WI38 (cell line): ENCODE measurements around the gene SNX9.

Source experiments
- H3K4me3 ChIP-seq: 2 replicates; pipeline ENCODE4 v1.5.1; 2011; ENCODE audit warnings: low read depth, mild to moderate bottlenecking, control low read depth, low read length
- CTCF ChIP-seq: IDR thresholded peaks from 2 replicates; pipeline ENCODE4 v1.5.1; 2012; ENCODE audit warnings: low read depth, mild to moderate bottlenecking, control low read depth, low read length

SNX9 gene

GRCh38 chr6:157823001-157823527 is at the start of gene SNX9:
SNX9 (plus strand) TSS chr6:157823246; CDS start chr6:157823435, 189 bp downstream.
- peak within 1 kb of the TSS; percentile 81 for H3K4me3 ChIP-seq
- no peak for TF ChIP-seq CTCF

DNA sequence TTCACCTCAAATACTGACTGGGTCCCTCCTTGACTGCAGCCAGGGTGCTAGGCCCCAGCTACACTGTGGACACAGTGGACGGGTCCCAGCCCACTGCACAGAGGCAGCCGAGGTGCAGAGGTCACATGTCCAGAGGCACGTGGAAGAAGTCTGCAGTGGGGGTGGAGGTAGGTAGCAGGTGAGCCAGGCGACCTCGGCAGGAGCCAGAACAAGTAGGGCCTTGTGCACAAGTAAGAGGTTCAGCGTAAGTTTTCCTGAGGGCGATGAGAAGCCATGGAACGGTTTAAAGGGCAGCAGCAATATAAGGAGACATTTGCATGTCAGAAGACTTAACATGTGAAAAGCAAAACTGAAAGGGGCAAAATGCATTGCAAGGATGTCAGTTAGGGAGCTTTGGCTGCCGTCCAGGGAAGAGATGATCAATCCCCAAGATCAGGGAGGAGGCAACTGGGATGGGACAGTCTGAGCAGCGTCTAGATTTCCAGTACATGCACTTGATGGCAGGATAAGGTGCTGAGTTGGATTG is 49.7 kb upstream of the SNX9 start:
- no peak for TF ChIP-seq CTCF
- no peak overlapping the region for H3K4me3 ChIP-seq

DNA sequence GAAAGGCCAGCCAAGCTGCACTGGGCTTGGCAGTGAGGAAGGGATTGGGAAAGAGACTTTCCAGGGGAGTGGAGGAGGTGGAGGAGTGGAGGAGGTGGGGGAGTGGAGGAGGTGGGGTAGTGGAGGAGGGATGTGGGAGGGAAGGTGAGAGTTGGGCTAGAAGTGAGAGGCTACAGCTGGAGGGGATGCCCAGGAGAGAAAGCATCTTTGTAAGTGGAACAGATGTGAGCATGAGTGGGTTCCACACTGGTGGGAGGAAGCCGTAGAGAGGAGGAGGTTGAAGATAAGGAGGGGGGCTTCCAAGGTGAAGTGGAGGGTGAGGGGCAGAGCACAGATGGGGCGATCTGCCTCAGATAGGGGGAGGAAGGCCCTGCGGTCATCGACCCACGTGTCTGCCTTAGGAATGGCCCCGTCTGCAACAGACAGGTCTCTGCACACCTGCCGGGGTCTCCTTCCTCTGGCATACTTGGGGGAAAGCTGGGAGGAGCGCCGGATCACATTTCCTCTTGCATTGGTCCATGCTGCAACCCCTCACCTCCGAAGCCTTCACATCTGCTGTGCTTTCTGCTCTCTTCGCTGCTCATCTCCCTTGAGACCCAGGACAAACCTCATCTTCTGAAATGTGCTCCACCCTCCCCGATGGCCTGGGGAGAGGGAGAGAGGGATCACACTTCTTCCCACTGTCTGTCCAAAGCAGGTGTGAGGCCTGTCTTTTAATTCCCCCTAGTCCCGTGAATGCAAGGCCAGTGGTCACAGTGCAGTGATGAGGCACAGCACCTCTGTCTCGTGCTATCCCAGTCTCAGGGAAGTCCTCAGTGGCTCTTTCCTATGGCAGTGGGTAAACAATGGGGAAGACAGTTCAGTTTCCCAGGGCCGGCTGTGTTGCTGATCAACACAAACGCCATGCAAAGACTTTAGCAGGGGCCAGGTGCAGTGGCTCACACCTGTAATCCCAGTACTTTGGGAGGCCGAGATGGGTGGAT is 48.6 kb upstream of the SNX9 start:
- no peak for TF ChIP-seq CTCF
- no peak overlapping the region for H3K4me3 ChIP-seq

GRCh38 chr6:157775376-157775775 is 47.7 kb upstream of the SNX9 start:
- no peak for TF ChIP-seq CTCF
- H3K4me3 ChIP-seq = no peak overlapping the region

DNA sequence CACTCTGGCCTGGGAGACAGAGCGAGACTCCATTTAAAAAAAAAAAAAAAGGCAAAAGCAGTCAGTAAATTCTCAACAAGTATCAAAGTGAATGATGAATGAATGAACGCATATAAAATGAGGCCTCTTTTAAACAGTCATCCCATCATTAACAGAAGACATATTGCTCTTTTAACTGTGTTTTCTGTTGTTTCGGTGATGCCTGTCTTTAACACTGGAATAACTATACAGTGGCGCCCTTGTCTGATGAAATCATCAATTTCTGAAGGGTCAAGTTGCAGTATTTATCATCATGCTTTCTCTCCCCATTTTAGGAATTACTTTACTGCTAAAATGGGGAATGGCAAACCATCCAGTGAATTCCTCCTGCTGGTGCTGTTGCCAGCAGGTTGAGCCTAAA is 45.7 kb upstream of the SNX9 start:
- H3K4me3 ChIP-seq = no peak overlapping the region
- no peak for TF ChIP-seq CTCF

GRCh38 chr6:157778719-157779118 is 44.3 kb upstream of the SNX9 start:
- TF ChIP-seq CTCF = no peak
- no peak overlapping the region for H3K4me3 ChIP-seq
